HG02981 (cell line): ENCODE measurements around the gene KCNMB3.
A peak's percentile ranks its signal among the peaks of the same experiment; 100 is the strongest.
"Not testable (repeated sequence)": the region's sequence is repeated elsewhere in the genome, so short reads cannot be mapped to it uniquely, and the experiment has no call there.

Experiments used
- ATAC-seq: cut with Tn5 transposase; IDR thresholded peaks from one replicate; pipeline ENCODE4 v1.9.1; 2021; ENCODE audit warnings: mild to moderate bottlenecking, moderate library complexity; ENCODE audit not compliant: unreplicated experiment

The KCNMB3 gene

DNA sequence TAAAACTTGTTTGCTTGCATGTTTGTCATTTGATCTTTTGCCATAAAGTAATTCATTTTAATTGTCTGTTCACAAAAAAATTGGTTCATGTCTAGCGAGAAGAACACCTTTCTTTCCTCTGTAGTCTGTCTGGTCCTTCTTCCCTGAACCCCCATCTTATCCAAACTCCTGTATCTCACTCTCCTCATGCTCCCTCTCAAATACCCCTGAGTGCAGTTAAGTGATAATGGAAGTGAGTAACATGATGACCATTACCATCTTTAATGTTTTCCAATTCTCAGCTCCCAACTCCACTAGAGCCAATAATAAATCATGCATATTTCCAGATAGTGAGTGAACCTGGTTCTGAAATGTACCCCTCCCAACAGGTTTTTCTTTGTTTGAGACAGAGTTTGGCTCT is 14.2 kb upstream of the KCNMB3 start:
- ATAC-seq, result no peak

DNA sequence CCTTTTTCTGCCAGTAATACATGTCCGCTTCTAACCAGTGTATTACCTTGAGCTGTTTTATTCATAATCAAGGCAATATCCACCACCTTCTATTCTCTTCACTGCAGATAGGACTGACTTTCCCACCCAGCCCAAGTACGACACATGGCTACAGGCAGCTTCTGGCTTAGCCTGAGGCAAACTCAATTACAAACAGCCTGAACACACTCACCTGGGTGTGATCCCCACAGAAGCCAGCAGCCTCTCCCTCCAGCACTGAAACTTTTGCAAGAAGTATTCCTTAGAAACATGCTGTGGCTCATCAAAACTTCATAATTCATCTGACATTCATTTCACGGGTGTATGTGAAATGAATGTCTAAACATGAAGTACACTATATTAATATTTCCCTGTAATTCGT is 13.5 kb upstream of the KCNMB3 start:
- no peak for ATAC-seq

GRCh38 chr3:179263134-179263533 is 12.2 kb upstream of the KCNMB3 start:
- no peak for ATAC-seq

GRCh38 chr3:179260949-179261765 is 10.2 kb upstream of the KCNMB3 start:
- peak; percentile 94 for ATAC-seq

GRCh38 chr3:179259959-179260756 is 9.2 kb upstream of the KCNMB3 start:
- not testable (repeated sequence) for ATAC-seq

DNA sequence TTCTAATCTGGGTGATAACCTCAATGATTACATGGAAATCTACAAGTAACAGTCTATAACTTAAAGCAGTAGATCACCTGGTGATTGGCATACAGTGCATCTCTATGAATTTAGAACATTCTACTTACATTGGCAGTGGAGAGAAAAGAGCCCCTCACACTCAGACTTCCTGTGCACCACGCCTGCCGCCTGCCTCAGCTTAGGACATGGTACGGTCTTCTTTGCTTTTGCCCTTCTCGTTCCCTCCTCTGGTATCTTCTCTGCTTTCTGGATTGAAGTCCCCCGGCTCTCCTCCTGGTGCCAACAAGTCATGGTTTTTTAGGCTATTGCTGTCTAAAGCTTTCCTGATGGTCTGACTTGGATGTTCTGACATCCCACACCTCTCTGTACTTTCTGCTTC is 7.9 kb upstream of the KCNMB3 start:
- ATAC-seq, result no peak

GRCh38 chr3:179257742-179258141 is 6.8 kb upstream of the KCNMB3 start:
- not testable (repeated sequence) for ATAC-seq

- no peak for ATAC-seq
Observed at GRCh38 chr3:179256813-179257212, 5.9 kb upstream of the KCNMB3 start.

DNA sequence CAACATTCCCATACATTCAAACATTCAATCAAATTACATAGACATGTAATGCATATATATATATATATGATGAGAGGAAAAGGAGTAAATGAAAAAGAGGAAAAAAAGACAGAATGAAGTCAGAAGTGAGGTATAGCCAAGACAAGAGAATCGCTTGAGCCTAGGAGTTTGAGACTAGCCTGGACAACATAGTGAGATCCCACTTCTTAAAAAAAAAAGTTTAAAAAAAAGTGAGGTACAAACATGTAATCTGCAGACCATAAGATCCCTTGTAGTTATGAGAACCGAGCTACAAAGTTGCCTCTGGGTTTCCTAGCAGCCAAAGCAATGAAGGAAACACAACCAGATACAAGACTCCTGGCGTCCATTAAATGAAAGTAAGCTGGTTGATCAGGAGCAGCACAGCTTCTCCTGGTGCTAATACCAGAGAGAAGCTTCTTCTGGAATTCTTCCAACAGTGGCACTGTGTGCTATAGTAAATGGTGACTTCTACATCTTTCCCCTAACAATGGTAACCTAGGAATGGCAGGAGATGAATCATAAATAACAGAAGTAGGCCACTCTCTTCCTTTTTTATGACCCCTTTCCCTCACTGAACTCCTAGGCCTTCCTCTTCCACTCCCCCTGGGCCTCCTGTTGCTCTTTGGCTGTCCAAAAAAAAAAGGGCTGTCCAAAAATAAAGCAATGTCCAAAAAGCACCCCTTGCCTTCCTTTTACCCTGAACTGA is 3.5 kb downstream of the KCNMB3 start:
- ATAC-seq, result no peak

GRCh38 chr3:179244878-179245277 is 6.0 kb downstream of the KCNMB3 start:
- no peak for ATAC-seq

DNA sequence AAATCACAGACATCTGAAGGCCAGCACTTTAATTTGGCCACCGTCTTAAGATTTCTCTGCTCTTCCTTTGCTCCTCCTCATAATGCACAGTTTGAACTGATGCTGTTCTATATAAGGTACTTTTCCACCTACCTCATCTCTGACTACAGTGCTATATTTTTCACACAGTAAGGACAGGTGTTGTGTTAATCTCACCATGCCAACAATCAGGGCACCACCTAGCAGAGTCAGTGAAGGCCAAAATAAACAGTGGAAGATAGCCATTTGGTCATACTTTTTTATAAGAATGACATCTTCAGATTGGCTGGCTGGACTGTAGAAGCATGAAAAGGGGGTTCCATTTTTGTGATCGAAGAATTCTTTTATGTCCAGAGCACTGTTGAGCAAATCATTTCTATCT is 8.1 kb downstream of the KCNMB3 start:
- ATAC-seq, result not testable (repeated sequence)

DNA sequence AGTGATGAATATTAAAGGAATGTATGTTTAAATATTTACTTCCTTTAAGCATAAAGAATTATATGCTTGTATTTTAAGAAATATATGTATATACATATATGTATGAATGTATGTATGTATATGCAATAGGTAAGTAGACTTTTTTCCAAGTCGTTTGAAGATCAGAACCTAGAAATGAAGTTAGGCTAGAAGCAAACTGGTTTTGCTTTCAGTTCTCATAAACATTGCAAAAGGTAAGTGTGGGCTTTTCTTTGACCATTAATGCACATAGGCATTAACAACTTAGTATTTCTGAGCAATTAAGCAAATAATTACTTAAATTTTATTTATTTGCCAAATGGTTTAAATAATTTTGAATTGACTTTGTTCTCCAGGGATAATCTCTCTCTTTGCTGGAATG is 10.6 kb downstream of the KCNMB3 start:
- ATAC-seq, result peak; percentile 35

DNA sequence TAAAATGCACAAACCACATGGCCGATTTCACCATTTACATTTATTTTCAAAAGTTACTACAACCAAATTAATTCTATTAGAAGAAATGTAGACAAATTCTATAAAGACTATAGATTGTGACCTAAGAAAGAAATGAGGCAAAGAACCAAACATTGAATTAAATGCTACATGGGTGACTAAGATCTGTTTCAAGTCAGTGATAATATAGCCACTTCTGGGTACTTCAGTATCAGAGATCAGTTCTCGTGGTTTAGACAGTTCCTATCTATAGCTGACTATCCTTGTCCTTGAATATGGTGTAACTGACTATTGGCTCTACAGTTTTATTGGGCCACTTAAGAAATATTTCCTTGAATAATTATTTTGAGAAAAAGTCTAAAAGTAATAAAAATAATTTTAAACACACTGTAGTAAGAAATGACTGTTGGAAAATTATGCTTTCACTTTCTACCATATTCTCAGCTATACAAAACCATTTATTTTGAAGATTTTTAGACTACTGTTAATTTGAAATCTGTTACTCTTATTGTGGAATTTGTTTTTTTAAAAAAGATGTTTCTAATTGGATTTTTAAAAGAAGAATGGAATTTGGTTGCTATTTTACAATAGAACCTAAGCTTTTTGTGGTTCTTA is 14.1 kb downstream of the KCNMB3 start:
- peak; percentile 88 for ATAC-seq

DNA sequence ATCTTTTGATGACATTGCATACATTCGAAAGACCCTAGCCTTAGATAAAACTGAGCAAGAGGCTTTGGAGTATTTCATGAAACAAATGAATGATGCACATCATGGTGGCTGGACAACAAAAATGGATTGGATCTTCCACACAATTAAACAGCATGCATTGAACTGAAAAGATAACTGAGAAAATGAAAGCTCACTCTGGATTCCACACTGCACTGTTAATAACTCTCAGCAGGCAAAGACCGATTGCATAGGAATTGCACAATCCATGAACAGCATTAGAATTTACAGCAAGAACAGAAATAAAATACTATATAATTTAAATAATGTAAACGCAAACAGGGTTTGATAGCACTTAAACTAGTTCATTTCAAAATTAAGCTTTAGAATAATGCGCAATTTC is 16.7 kb downstream of the KCNMB3 start:
- no peak for ATAC-seq

GRCh38 chr3:179233043-179233442 is 17.9 kb downstream of the KCNMB3 start:
- ATAC-seq, result no peak

GRCh38 chr3:179229177-179229576 is 21.7 kb downstream of the KCNMB3 start:
- no peak for ATAC-seq

DNA sequence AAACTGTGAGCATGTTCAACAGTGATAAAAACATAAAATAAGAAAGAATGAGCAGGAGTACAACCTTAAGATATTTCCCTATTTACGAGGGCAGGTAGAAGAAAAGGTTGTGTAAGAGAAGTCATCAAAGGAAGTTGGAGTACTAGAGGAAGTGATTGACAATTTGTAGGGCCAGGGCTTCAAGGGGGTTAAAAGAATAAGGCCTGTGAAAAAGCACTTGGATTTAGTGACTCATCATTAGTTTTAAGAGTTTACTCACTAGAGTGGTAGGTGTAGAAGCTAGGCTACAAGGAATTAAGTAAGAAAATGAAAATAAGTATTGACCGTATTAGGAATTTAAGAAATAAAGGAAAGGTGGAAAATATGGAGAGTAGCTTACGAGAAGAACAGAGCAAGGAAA is 23.6 kb downstream of the KCNMB3 start:
- no peak for ATAC-seq

DNA sequence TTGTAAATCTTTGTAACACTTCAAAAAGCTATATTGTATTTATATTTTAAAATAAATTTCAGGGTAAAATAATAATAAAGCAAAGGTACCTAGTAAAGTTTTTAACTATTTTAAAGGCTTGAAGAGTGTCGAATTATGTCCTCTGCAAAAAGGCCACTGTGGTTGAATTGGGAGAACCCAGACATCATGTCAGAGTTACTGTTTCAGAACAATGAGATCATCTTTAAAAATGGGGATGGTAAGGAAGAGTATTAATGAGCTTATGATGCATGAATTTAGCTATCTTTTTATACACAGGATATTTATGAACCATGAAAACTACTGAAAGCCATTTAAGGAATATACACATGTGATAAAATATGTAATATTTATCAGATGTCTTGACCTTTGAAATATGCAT is 26.3 kb downstream of the KCNMB3 start:
- ATAC-seq, result no peak

DNA sequence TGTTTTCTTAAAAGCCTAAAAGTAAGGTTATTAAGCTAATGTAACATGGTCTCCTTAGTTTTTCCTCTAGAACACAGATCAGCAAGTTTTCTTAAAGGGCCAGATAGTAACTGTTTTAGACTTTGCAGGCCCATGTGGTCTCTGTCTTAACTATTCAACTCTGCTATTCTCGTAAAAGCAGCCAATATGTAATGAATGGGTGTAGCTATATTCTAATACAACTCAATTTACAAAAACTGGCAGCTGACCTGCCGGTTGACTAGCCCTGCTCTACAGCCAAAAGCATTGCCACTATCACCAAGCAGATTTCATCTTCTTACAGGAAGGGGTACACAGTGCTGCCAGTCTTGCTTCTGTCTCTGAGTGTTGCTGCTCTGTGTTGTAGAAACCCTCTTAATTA is 27.4 kb downstream of the KCNMB3 start:
- ATAC-seq, result no peak

- ATAC-seq, result not testable (repeated sequence)
Observed at GRCh38 chr3:179218213-179218612, 32.7 kb downstream of the KCNMB3 start.

- ATAC-seq, result not testable (repeated sequence)
Observed at GRCh38 chr3:179215550-179215949, 35.4 kb downstream of the KCNMB3 start.
